ENCODE results near the gene GSN.

GSN gene

GRCh38 chr9:121267689-121268597, at the start of gene GSN:
TSS of gene GSN (plus strand) at chr9:121268162. CDS start at chr9:121301972, 33,810 bp downstream.
- peak; percentile 37 for DNase-seq (ENCODE audit: low spot score)

- DNase-seq (ENCODE audit: low spot score), result no peak
These were observed 49.5 kb upstream of the GSN start for GRCh38 chr9:121218357-121219027.

GRCh38 chr9:121219530-121219929, 48.4 kb upstream of the GSN start:
- no peak for DNase-seq (ENCODE audit: low spot score)

- no peak for DNase-seq (ENCODE audit: low spot score)
These were observed 46.8 kb upstream of the GSN start for GRCh38 chr9:121220996-121221663.

GRCh38 chr9:121221664-121222055, 46.3 kb upstream of the GSN start:
- DNase-seq (ENCODE audit: low spot score), result no peak

GRCh38 chr9:121222524-121223171, 45.3 kb upstream of the GSN start:
- no peak for DNase-seq (ENCODE audit: low spot score)

GRCh38 chr9:121225240-121225639, 42.7 kb upstream of the GSN start:
- no peak for DNase-seq (ENCODE audit: low spot score)

GRCh38 chr9:121226175-121226574, 41.8 kb upstream of the GSN start:
- DNase-seq (ENCODE audit: low spot score), result no peak

GRCh38 chr9:121227862-121228261, 40.1 kb upstream of the GSN start:
- DNase-seq (ENCODE audit: low spot score), result no peak

- no peak for DNase-seq (ENCODE audit: low spot score)
These were observed 37.7 kb upstream of the GSN start for GRCh38 chr9:121230256-121230655.

GRCh38 chr9:121232251-121232650, 35.7 kb upstream of the GSN start:
- DNase-seq (ENCODE audit: low spot score), result no peak

GRCh38 chr9:121233906-121234831, 33.8 kb upstream of the GSN start:
- DNase-seq (ENCODE audit: low spot score), result no peak

GRCh38 chr9:121234832-121235161, 33.2 kb upstream of the GSN start:
- no peak for DNase-seq (ENCODE audit: low spot score)

- no peak for DNase-seq (ENCODE audit: low spot score)
These were observed 32.5 kb upstream of the GSN start for GRCh38 chr9:121235512-121235911.

GRCh38 chr9:121237916-121238315, 30.0 kb upstream of the GSN start:
- DNase-seq (ENCODE audit: low spot score), result no peak

GRCh38 chr9:121239071-121239470, 28.9 kb upstream of the GSN start:
- no peak for DNase-seq (ENCODE audit: low spot score)

- DNase-seq (ENCODE audit: low spot score), result no peak
These were observed 28.1 kb upstream of the GSN start for GRCh38 chr9:121239851-121240250.

GRCh38 chr9:121240472-121241135, 27.4 kb upstream of the GSN start:
- DNase-seq (ENCODE audit: low spot score), result no peak

- DNase-seq (ENCODE audit: low spot score), result no peak
These were observed 25.6 kb upstream of the GSN start for GRCh38 chr9:121242219-121242958.

- no peak for DNase-seq (ENCODE audit: low spot score)
These were observed 25.0 kb upstream of the GSN start for GRCh38 chr9:121242959-121243346.
